Upper lobe of left lung (tissue), 6 donors: ENCODE data around the gene ADGRD1. TPM values are rescaled to one million over a fixed set of nuclear protein-coding genes. Genes with fewer than 3 reads are reported as not detected.

Source experiments
- ATAC-seq, 2 donors: fragments of 200-7000 bp; cut with Tn5 transposase; one replicate each; pipeline ENCODE4 v1.9.1; 2022; ENCODE audit warnings: mild to moderate bottlenecking in 2 of 2, moderate library complexity in 2 of 2; ENCODE audit not compliant: low FRiP score in 2 of 2
- DNase-seq, 2 donors: peaks; one replicate each; pipeline ENCODE4 v3.0.0-alpha.2; 2019 to 2020
- H3K27ac ChIP-seq, 4 donors: fragments of 200-600 bp; sonication (generic); one replicate each; pipeline ENCODE4 v1.5.1; 2016 to 2019
- H3K27me3 ChIP-seq, 4 donors: fragments of 200-600 bp; sonication (generic); one replicate each; pipeline ENCODE4 v1.5.1; 2017 to 2019
- H3K36me3 ChIP-seq, 4 donors: fragments of 200-600 bp; sonication (generic); one replicate each; pipeline ENCODE4 v1.5.1; 2016 to 2019
- H3K4me1 ChIP-seq, 4 donors: fragments of 200-600 bp; sonication (generic); one replicate each; pipeline ENCODE4 v1.5.1; 2018 to 2019
- H3K4me3 ChIP-seq, 4 donors: fragments of 200-600 bp; sonication (generic); one replicate each; pipeline ENCODE4 v1.5.1; 2017 to 2019; ENCODE audit warnings: mild to moderate bottlenecking in 2 of 4, moderate library complexity in 1 of 4
- H3K9me3 ChIP-seq, 4 donors: fragments of 200-600 bp; sonication (generic); one replicate each; pipeline ENCODE4 v1.5.1; 2018 to 2019
- EP300 ChIP-seq, 4 donors: sonication (generic); formaldehyde crosslinking; IDR thresholded peaks; one replicate each; pipeline ENCODE4 v1.5.1; 2017; ENCODE audit warnings: antibody characterized with exemption in 4 of 4, control low read depth in 2 of 4
- POLR2A ChIP-seq, 4 donors: fragments of 450-650 bp; IDR thresholded peaks; one replicate each; pipeline ENCODE4 v1.5.1; 2016 to 2017; ENCODE audit warnings: antibody characterized with exemption in 4 of 4, mild to moderate bottlenecking in 2 of 4
- POLR2AphosphoS5 ChIP-seq, 2 donors: sonication (generic); formaldehyde crosslinking; IDR thresholded peaks; one replicate each; pipeline ENCODE4 v1.5.1; 2017; ENCODE audit warnings: antibody characterized with exemption in 2 of 2
- whole genome bisulfite sequencing, 2 donors: methylation state at CpG; one replicate each; pipeline ENCODE4 v1.1.5; 2017 to 2018; 5-methylcytosine and 5-hydroxymethylcytosine counted together
- total RNA-seq, 6 donors: library from RNA; depleted of rRNA in 4 of 6; stranded (reverse); fragments of >200 nt in 4 of 6; gene quantifications; one replicate each; pipeline versions ENCODE4 v1.1.0 to v1.2.1, GENCODE V29; 2016 to 2021
- TF ChIP-seq, protein P1 (sequence below), 6 experiments: fragments of 450-650 bp in 4 of 6; fragments of 200-600 bp in 2 of 6; sonication (generic) in 2 of 6; IDR thresholded peaks; one replicate each; pipeline ENCODE4 v1.5.1; 2016 to 2019; ENCODE audit warnings: antibody characterized with exemption in 6 of 6
- donor health status: DM: no; HTN: no; CAD: no; lungs with moderate emphysema.
- donor health status: DM: no; HTN: yes; CAD: no; lungs with severe emphysema.

The ADGRD1 gene
- total RNA-seq, 6 donors from 2014 or later, result 84.2 to 124 (median 94.7) TPM

DNA sequence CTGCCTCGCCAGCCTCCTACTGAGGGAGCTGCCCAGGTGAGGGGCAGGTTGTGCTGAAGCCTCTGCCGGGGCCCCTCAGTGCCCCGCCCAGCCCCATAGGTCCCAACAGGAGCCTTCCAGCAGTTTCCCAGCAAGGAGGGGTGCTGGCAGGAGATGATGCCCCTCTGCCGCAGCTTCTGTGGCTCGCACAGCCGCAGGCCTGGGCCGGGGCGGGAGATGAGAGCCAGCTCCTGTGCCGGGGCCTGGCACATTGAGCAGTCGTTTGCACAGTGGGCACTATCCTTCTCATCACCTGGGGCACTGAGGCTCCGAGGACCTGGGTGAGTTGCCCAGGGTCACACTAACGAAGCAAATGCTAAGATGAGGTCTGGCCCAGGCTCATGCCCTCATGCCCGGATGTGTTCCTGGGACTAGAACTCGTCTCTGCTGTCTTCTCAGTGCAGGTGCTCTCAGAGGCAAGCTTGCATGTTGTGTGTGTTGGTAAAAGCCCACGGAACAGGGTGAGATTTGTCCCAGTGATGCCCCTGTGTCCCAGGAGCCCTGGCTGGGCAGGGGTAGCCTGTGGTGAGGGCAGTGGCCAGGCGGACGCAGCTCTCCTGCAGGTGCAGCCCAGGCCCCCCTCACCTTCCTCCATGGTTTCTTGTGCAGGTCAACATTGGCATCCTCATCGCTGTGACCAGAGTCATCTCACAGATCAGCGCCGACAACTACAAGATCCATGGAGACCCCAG, 177.5 kb downstream of the ADGRD1 start:
- 90 to 93% methylated on average over 2 to 14 of the region's 20 CpGs for WGBS, 2 donors
- no peak for TF ChIP-seq EP300 (IDR thresholded peaks at IDR 0.05)
- no peak for TF ChIP-seq POLR2AphosphoS5 (IDR thresholded peaks at IDR 0.05)
- TF ChIP-seq, protein P1, sequence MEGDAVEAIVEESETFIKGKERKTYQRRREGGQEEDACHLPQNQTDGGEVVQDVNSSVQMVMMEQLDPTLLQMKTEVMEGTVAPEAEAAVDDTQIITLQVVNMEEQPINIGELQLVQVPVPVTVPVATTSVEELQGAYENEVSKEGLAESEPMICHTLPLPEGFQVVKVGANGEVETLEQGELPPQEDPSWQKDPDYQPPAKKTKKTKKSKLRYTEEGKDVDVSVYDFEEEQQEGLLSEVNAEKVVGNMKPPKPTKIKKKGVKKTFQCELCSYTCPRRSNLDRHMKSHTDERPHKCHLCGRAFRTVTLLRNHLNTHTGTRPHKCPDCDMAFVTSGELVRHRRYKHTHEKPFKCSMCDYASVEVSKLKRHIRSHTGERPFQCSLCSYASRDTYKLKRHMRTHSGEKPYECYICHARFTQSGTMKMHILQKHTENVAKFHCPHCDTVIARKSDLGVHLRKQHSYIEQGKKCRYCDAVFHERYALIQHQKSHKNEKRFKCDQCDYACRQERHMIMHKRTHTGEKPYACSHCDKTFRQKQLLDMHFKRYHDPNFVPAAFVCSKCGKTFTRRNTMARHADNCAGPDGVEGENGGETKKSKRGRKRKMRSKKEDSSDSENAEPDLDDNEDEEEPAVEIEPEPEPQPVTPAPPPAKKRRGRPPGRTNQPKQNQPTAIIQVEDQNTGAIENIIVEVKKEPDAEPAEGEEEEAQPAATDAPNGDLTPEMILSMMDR (IDR thresholded peaks at IDR 0.05), result no peak
- no peak for TF ChIP-seq POLR2A (IDR thresholded peaks at IDR 0.05)
- Histone ChIP-seq H3K9me3 (no peaks in the 10 kb centered on the region), H3K4me1 (peaks cover 0 to 6% (median 3%) of the 10 kb centered on the region in 4 donors), H3K27ac (no peak overlapping the region), H3K36me3 (peaks cover 0 to 19% (median 6%) of the 10 kb centered on the region in 4 donors), H3K27me3 (no peaks in the 10 kb centered on the region), H3K4me3 (no peak overlapping the region)
- ATAC-seq (peak in 1 of 2 donors; percentile 3), DNase-seq (peak; percentile 15 to 81)

DNA sequence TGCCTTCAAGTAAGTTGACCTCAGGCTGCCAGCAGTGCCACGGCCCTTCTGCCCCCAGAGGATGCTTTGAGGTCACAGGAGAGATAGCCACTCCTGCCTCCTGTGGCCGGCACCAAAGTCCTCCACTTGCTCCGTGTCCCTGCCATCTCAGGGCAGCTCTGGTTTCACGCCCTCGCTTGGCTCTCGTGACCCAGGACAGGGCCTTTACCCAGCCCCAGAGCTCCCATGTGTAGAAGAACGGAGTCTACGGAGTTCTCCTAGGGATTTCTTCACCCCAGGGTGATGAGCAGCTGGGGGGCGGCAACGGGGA, 178.1 kb downstream of the ADGRD1 start:
- Histone ChIP-seq H3K4me3 (no peak overlapping the region), H3K4me1 (peaks cover 0 to 6% (median 3%) of the 10 kb centered on the region in 4 donors), H3K36me3 (peaks cover 0 to 24% (median 6%) of the 10 kb centered on the region in 4 donors), H3K27ac (no peak overlapping the region), H3K27me3 (no peaks in the 10 kb centered on the region), H3K9me3 (no peaks in the 10 kb centered on the region)
- DNase-seq (no peak), ATAC-seq (no peak)
- 88 to 90% methylated on average over 5 to 10 of the region's 10 CpGs for WGBS, 2 donors
- TF ChIP-seq EP300 (IDR thresholded peaks at IDR 0.05), result no peak
- TF ChIP-seq POLR2AphosphoS5 (IDR thresholded peaks at IDR 0.05), result no peak
- TF ChIP-seq, protein P1 (IDR thresholded peaks at IDR 0.05), result no peak
- no peak for TF ChIP-seq POLR2A (IDR thresholded peaks at IDR 0.05)

DNA sequence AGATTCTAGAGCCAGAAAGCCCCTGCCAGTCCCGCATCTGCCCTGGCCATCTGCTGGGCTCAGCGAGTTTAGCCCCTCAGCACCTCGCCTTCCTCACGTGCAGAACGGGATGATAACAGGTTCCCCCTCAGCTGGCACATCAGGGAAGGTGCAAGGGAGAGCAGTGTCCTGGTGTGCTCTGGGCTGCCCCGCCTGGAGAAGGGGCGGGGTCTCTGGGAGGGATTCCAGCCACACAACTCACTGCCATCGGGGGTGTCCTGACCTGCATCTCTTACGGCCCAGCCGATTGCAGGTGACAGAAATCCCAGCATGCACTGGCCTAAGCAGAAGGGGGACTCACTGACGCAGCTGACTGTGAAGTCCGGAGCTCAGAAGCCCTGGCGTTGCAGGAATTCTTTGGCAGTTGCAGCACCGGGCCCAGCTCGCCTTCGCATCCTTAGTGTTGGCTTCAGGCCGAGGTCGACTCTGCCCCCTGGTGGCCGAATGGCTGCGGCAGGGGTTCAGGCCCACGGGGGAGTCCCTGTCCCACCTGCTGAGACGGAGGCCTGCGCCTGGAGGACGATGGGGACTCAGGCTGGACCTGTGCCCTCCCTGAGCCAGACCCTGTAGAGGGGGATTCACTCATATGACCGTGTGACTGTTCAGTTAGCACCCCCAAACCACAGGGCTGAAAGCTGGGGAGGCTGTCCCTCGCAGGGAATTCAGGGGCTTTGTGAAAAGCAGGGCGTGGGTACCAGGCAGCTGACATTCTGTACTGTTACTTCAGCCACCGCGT, 178.6 kb downstream of the ADGRD1 start:
- Histone ChIP-seq H3K4me3 (no peak overlapping the region), H3K9me3 (no peaks in the 10 kb centered on the region), H3K27ac (no peak overlapping the region), H3K4me1 (peaks cover 0 to 6% (median 3%) of the 10 kb centered on the region in 4 donors), H3K36me3 (peaks cover 0 to 29% (median 8%) of the 10 kb centered on the region in 4 donors), H3K27me3 (no peaks in the 10 kb centered on the region)
- 35 to 37% methylated on average over 13 to 28 of the region's 29 CpGs for WGBS, 2 donors
- peak; percentile 36 to 92 for DNase-seq
- peak; percentile 49 to 66 for ATAC-seq
- TF ChIP-seq, protein P1 (IDR thresholded peaks at IDR 0.05), result peak; percentile 75 to 87 (median 80)
- no peak for TF ChIP-seq POLR2A (IDR thresholded peaks at IDR 0.05)

DNA sequence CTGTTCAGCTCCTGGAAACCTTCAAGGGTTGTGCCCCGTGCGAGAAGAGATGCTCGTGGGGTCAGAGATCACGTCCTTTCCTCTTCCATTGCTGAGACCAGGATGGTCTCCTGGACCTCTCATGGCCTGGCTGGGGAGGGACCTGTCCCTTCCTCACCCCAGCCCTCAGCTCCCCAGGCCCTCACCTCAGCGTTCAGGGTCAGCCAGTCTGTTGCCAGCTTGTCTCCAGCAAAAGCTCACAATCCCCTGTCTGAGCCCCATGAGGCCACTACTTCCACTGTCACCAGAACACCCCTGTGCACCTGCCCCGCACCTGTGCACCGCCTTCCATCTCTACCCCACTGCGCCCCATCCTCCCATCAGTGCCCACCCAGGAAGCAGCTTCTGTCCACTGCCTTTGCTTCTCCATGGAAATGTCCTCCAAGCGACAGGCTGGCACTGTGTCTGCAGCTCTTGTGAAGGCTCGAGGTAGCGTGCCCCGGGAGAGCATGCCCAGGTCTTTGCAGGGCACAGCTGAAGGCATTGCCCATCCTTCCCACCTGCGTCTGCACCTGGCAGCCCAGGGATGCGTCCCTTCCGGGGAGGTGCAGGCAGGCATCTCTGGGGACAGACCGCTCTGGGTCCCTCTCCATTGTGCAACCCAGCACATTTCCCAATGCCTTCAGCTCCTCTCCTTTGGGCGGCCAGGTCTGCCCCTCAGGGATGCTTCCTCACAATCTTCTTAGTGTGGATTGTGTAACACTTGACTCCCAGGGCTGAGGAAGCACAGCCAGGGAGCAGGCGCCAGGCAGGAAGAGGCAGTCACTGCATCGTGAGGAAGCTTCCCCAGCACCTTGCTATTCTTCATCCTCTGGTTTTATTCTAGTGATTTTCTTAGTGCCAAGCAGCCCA, 179.6 kb downstream of the ADGRD1 start:
- no peaks in the 10 kb centered on the region for H3K9me3 ChIP-seq
- H3K4me3 ChIP-seq, result no peak overlapping the region
- ATAC-seq (no peak), DNase-seq (peak; percentile 19 to 44)
- peaks cover 0 to 6% (median 3%) of the 10 kb centered on the region in 4 donors for H3K4me1 ChIP-seq
- no peak overlapping the region for H3K27ac ChIP-seq
- TF ChIP-seq, protein P1 (IDR thresholded peaks at IDR 0.05), result no peak
- TF ChIP-seq POLR2A (IDR thresholded peaks at IDR 0.05), result no peak
- no peak for TF ChIP-seq EP300 (IDR thresholded peaks at IDR 0.05)
- no peak for TF ChIP-seq POLR2AphosphoS5 (IDR thresholded peaks at IDR 0.05)
- 76 to 78% methylated on average over 15 to 19 of the region's 19 CpGs for WGBS, 2 donors
- no peaks in the 10 kb centered on the region for H3K27me3 ChIP-seq
- peaks cover 0 to 32% (median 12%) of the 10 kb centered on the region in 4 donors for H3K36me3 ChIP-seq
